ENCODE measurements around the gene TP73. TPM values are rescaled to one million over a fixed set of nuclear protein-coding genes. Genes with fewer than 3 reads are reported as not detected.

The TP73 gene
- total and polyA plus RNA-seq, 2 donors (not counting 1 experiment from before 2014, with no cell fraction given): 1.2 to 2.4 TPM

- H3K4me3 Mint-ChIP-seq: no peak overlapping the region
- peaks cover 3 to 48% of the 10 kb centered on the region in 2 experiments for H3K36me3 ChIP-seq (replicated peaks in 1 of 2; ENCODE audit: control extremely low read depth in 1 of 2, control insufficient read depth in 1 of 2, extremely low read depth in 1 of 2, insufficient read depth in 2 of 2, low read length in 1 of 2)
- DNase-seq (no peak), ATAC-seq (ENCODE audit: low read depth) (no peak)
- intact Hi-C loops (cut with micrococcal nuclease): no loop called here
- ChIA-PET CTCF (interaction anchor here (1.2 kb wide), 1 partner anchor 13 kb away, joined by 4 read pairs; no protein-coding TSS in a partner anchor), POLR2A (no interaction called here)
- H3K27me3 ChIP-seq (replicated peaks in 1 of 4; ENCODE audit: control extremely low read depth in 1 of 4, control insufficient read depth in 3 of 4, insufficient read depth in 4 of 4, low read length in 3 of 4): no peaks in the 10 kb centered on the region
- H3K9me3 ChIP-seq (ENCODE audit: control extremely low read depth in 1 of 3, control insufficient read depth in 2 of 3, insufficient read depth in 1 of 3, low read length in 2 of 3): no peaks in the 10 kb centered on the region
- H3K4me3 ChIP-seq (ENCODE audit: control extremely low read depth in 1 of 5, extremely low read depth in 1 of 5, insufficient read depth in 1 of 5, low read depth in 2 of 5, low read length in 4 of 5): no peak overlapping the region
- no peaks in the 10 kb centered on the region for H3K9me3 Mint-ChIP-seq (ENCODE audit: insufficient read depth)
- no peak overlapping the region for H2AFZ ChIP-seq (ENCODE audit: insufficient read depth, low read depth, low read length, poor library complexity, severe bottlenecking)
- H3K27ac ChIP-seq (ENCODE audit: low read length in 2 of 2): no peak overlapping the region
- 95% methylated on average over 20 of the region's 26 CpGs for WGBS (ENCODE audit: insufficient coverage)
- H3K9ac ChIP-seq (ENCODE audit: low read length): no peak overlapping the region
- no peak overlapping the region for H3K4me2 ChIP-seq (replicated peaks; ENCODE audit: low read depth, low read length, poor library complexity, severe bottlenecking)
- H3K4me1 Mint-ChIP-seq: no peaks in the 10 kb centered on the region
- peaks cover 10% of the 10 kb centered on the region for H3K79me2 ChIP-seq (ENCODE audit: control insufficient read depth, insufficient read depth, low read length)
- no peaks in the 10 kb centered on the region for H3K27me3 Mint-ChIP-seq
- H4K20me1 ChIP-seq (ENCODE audit: control insufficient read depth, insufficient read depth, low read length, poor library complexity, severe bottlenecking): no peaks in the 10 kb centered on the region
- H3K4me1 ChIP-seq (ENCODE audit: control insufficient read depth in 2 of 2, insufficient read depth in 2 of 2, low read length in 2 of 2): no peaks in the 10 kb centered on the region
- TF ChIP-seq EZH2 (IDR thresholded peaks at IDR 0.05; ENCODE audit: borderline replicate concordance, insufficient read depth, low read depth, low read length, poor library complexity, severe bottlenecking) (no peak), CTCF (IDR thresholded peaks at IDR 0.05) (no peak)
- H3K27ac Mint-ChIP-seq: no peak overlapping the region
These were observed 11.1 kb upstream of the TP73 start for GRCh38 chr1:3641046-3641760.

- Histone ChIP-seq H3K4me2 (replicated peaks; ENCODE audit: low read depth, low read length, poor library complexity, severe bottlenecking) (no peak overlapping the region), H3K9me3 (ENCODE audit: control extremely low read depth in 1 of 3, control insufficient read depth in 2 of 3, insufficient read depth in 1 of 3, low read length in 2 of 3) (no peaks in the 10 kb centered on the region), H3K36me3 (replicated peaks in 1 of 2; ENCODE audit: control extremely low read depth in 1 of 2, control insufficient read depth in 1 of 2, extremely low read depth in 1 of 2, insufficient read depth in 2 of 2, low read length in 1 of 2) (peaks cover 3 to 47% of the 10 kb centered on the region in 2 experiments), H3K79me2 (ENCODE audit: control insufficient read depth, insufficient read depth, low read length) (peaks cover 10% of the 10 kb centered on the region), H2AFZ (ENCODE audit: insufficient read depth, low read depth, low read length, poor library complexity, severe bottlenecking) (no peak overlapping the region), H3K9ac (ENCODE audit: low read length) (no peak overlapping the region), H4K20me1 (ENCODE audit: control insufficient read depth, insufficient read depth, low read length, poor library complexity, severe bottlenecking) (no peaks in the 10 kb centered on the region), H3K4me3 (ENCODE audit: control extremely low read depth in 1 of 5, extremely low read depth in 1 of 5, insufficient read depth in 1 of 5, low read depth in 2 of 5, low read length in 4 of 5) (no peak overlapping the region), H3K27ac (ENCODE audit: low read length in 2 of 2) (no peak overlapping the region), H3K27me3 (replicated peaks in 1 of 4; ENCODE audit: control extremely low read depth in 1 of 4, control insufficient read depth in 3 of 4, insufficient read depth in 4 of 4, low read length in 3 of 4) (no peaks in the 10 kb centered on the region), H3K4me1 (ENCODE audit: control insufficient read depth in 2 of 2, insufficient read depth in 2 of 2, low read length in 2 of 2) (no peaks in the 10 kb centered on the region)
- ATAC-seq (ENCODE audit: low read depth): no peak
- POLR2A ChIA-PET: no interaction called here
- Mint-ChIP-seq H3K27me3 (no peaks in the 10 kb centered on the region), H3K9me3 (ENCODE audit: insufficient read depth) (no peaks in the 10 kb centered on the region), H3K4me1 (no peaks in the 10 kb centered on the region), H3K4me3 (no peak overlapping the region), H3K27ac (no peak overlapping the region)
- WGBS (ENCODE audit: insufficient coverage): no CpG with 5 or more reads among the region's 11 CpGs
- intact Hi-C loops (cut with micrococcal nuclease): no loop called here
- CTCF ChIA-PET: interaction anchor here (1.2 kb wide), 1 partner anchor 13 kb away, joined by 4 read pairs; no protein-coding TSS in a partner anchor
- TF ChIP-seq EZH2 (IDR thresholded peaks at IDR 0.05; ENCODE audit: borderline replicate concordance, insufficient read depth, low read depth, low read length, poor library complexity, severe bottlenecking) (no peak), CTCF (IDR thresholded peaks at IDR 0.05) (no peak)
- DNase-seq: no peak
These were observed 10.5 kb upstream of the TP73 start for GRCh38 chr1:3641816-3642215.

Data from B cell (primary cell).